Retinal pigment epithelial cell (primary cell): ENCODE measurements around the gene OOEP.
A peak's percentile ranks its signal among the peaks of the same experiment; 100 is the strongest.

Experiments used
- DNase-seq: peaks from one replicate; pipeline ENCODE4 v3.0.0-alpha.2; 2010; ENCODE audit warnings: low read depth
- H3K4me3 ChIP-seq: 2 replicates; pipeline ENCODE4 v1.5.1; 2011; ENCODE audit warnings: mild to moderate bottlenecking, low read length, control low read depth, moderate library complexity
- TF ChIP-seq, protein P1 (sequence below): conservative IDR thresholded peaks from 2 replicates; pipeline ENCODE4 v1.5.1; 2011; ENCODE audit warnings: low read depth, low read length, control low read depth, inconsistent platforms

Gene OOEP

GRCh38 chr6:73369563-73369962, at the start of gene OOEP:
Gene OOEP, minus strand, starts transcription at chr6:73369897. Its CDS starts 105 bp downstream, at chr6:73369792.
- no peak within 1 kb of the TSS for H3K4me3 ChIP-seq
- no peak for DNase-seq
- TF ChIP-seq, protein P1, sequence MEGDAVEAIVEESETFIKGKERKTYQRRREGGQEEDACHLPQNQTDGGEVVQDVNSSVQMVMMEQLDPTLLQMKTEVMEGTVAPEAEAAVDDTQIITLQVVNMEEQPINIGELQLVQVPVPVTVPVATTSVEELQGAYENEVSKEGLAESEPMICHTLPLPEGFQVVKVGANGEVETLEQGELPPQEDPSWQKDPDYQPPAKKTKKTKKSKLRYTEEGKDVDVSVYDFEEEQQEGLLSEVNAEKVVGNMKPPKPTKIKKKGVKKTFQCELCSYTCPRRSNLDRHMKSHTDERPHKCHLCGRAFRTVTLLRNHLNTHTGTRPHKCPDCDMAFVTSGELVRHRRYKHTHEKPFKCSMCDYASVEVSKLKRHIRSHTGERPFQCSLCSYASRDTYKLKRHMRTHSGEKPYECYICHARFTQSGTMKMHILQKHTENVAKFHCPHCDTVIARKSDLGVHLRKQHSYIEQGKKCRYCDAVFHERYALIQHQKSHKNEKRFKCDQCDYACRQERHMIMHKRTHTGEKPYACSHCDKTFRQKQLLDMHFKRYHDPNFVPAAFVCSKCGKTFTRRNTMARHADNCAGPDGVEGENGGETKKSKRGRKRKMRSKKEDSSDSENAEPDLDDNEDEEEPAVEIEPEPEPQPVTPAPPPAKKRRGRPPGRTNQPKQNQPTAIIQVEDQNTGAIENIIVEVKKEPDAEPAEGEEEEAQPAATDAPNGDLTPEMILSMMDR = no peak

DNA sequence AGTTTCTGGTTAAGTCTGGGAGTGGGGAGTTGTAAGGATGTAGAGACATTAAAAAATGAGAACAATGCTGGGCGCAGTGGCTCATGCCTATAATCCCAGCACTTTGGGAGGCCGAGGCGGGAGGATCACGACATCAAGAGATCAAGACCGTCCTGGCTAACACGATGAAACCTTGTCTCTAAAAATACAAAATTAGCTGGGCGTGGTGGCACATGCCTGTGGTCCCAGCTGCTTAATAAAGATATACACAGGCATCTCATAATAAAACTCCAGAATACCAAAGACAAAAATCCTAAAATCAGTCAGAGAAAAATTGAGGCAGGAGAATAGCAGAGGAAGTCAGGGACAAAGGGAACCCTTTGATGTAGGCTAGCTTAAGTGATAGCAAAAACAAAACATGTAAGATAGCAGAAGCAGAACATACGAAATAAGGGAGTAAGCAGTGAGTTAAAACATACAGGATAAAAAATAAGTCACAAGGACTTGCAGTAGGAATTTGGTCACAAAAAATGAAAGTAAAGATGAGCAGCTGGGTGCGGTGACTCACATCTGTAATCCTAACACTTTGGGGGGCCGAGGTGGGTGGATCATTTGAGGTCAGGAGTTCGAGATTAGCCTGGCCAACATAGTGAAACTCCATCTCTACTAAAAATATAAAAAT, 48.5 kb upstream of the OOEP start:
- TF ChIP-seq, protein P1 = no peak
- DNase-seq = no peak
- H3K4me3 ChIP-seq = no peak overlapping the region

DNA sequence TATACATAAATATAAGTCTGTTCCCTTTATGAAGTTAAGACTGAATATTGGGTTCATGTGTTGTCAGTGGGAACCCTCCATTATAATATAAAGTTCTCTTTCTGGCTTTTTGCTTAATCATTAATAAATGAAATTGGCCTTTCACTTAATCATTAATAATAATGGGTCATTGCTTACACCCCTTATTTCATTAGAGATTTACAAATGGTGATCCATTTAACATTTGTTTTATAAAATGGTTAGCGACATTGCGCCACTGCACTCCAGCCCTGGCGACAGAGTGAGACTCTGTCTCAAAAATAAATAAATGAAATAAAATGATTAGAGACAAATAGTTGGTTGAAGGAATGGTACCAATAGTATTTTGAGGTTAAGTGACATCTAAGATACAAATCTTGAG, 43.4 kb upstream of the OOEP start:
- TF ChIP-seq, protein P1 = no peak
- no peak overlapping the region for H3K4me3 ChIP-seq
- DNase-seq = no peak

- TF ChIP-seq, protein P1 = no peak
- DNase-seq = no peak
- no peak overlapping the region for H3K4me3 ChIP-seq
These were observed 39.7 kb upstream of the OOEP start for GRCh38 chr6:73409395-73409794.

- TF ChIP-seq, protein P1 = no peak
- no peak for DNase-seq
These were observed 31.0 kb upstream of the OOEP start for GRCh38 chr6:73400656-73401055.

DNA sequence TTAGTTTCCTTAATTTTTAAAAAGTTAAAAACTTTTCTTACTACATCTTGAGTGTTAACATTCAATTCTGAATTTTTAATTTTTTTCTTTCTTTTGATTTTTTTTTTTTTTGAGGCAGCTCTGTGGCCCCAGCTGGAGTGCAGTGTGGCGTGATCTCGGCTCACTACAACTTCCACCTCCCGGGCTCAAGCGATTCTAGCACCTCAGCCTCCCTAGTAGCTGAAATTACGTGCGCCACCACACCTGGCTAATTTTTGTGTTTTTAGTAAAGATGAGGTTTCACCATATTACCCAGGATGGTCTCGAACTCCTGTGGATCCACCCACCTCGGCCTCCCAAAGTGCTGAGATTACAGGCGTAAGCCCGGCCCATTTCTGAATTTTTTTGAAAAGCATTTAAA, 26.2 kb upstream of the OOEP start:
- DNase-seq = no peak
- H3K4me3 ChIP-seq = no peak overlapping the region
- TF ChIP-seq, protein P1 = no peak

More at GRCh38 chr6:73400656-73401055, 31.0 kb upstream of the OOEP start:
- no peak overlapping the region for H3K4me3 ChIP-seq

GRCh38 chr6:73394577-73395354, 25.1 kb upstream of the OOEP start, which contains the start of gene DDX43:
Gene DDX43, plus strand, starts transcription at chr6:73394828. Its CDS starts 78 bp downstream, at chr6:73394906.
- peak within 1 kb of the TSS; percentile 8 for H3K4me3 ChIP-seq
- DNase-seq = no peak
- TF ChIP-seq, protein P1 = no peak
